Activated CD4-positive, CD25-positive, alpha-beta regulatory T cell (primary cell): Measurements from ENCODE around the gene SLC5A10.

ENCODE experiments used
- DNase-seq, 4 experiments: peaks; one replicate each; lab custom pipeline; 2025; lab: John Stamatoyannopoulos, UW

The SLC5A10 gene

GRCh38 chr17:19002805-19003542 lies 51.0 kb downstream of the SLC5A10 start:
- DNase-seq: no peak

DNA sequence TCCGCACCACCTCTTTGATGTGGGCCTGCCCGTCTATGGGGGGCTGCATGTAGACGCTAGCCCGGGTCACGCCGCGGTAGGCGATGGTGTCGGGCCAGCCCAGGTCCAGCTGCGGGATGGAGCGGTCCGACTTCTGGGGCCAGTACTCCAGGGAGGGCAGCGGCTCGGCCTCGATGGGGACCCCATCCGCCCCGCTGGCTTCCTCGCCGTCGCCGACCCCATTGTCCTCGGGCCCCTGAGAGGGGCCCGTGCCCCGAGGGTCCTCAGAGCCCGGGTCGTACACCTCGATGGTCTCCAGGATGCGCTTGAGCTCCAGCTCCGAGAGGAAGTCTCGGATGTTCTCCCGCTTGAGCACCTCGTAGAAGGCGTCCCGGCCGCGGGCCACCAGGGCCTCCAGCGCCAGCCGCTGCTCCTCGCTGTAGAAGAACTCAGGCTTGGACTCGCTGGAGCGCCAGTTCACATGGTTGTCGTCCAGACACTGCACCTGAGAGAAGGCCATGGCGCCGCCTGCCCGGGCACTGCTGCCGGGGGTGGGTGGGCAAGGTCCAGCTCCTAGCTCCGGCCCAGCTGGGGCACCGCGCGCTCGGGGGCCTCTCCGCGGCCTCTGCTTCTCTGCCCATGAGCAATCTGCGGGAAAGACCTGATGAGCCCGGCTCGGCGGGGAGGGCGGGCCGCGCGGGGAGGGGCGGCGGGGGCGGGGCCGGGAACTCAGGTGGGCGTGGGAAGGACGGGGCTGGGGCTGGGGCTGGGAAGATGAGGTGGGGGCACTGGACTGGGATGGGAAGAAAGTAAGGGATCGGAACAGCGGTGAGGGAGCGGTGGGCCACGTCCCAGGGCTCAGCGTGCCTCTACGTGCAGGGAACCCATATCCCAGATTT lies 51.8 kb downstream of the SLC5A10 start:
- DNase-seq: peak in 2 of 4 experiments; percentile 13 to 29

- DNase-seq: peak; percentile 80 to 85 (median 84)
Measured at GRCh38 chr17:19004421-19005136, 52.6 kb downstream of the SLC5A10 start, which contains the start of gene FAM83G. Gene FAM83G, minus strand, starts transcription at chr17:19004764. Its CDS starts 723 bp downstream, at chr17:19004041.

GRCh38 chr17:19005137-19005773 lies 53.3 kb downstream of the SLC5A10 start:
- DNase-seq: no peak

DNA sequence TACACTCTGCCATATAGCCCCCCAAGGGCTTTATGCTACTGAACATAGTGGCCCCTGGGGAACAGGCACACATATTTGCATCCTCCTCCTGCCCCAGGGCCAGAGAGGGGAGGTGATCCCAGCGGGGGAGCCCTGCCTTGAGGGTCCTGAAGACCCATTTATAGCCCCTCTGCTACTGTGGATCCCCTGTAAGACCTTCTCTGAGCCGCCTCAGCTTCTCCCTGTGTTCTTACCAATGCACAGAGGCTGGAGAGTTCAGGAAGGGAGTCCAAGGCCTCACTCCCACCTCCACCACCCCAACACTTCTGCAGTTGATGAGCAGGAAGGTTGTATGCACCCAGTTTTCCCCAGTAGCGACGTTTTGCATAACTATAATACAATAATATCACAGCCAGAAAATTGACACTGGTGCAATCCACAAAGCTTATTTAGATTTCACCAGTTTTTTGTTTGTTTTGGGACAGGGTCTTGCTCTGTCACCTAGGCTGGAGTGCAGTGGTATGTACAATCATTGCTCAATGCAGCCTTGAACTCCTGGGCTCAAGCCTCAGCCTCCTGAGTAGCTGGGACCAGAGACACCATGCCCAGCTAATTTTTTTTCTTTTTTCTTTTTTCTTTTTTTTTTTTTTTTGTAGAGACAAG lies 53.9 kb downstream of the SLC5A10 start:
- no peak for DNase-seq

GRCh38 chr17:19006698-19007097 lies 54.7 kb downstream of the SLC5A10 start:
- DNase-seq: no peak

- DNase-seq: no peak
Measured at GRCh38 chr17:19009970-19010369, 58.0 kb downstream of the SLC5A10 start.

GRCh38 chr17:19010729-19011505 lies 59.0 kb downstream of the SLC5A10 start:
- no peak for DNase-seq

- no peak for DNase-seq
Measured at GRCh38 chr17:19011581-19011980, 59.6 kb downstream of the SLC5A10 start.

DNA sequence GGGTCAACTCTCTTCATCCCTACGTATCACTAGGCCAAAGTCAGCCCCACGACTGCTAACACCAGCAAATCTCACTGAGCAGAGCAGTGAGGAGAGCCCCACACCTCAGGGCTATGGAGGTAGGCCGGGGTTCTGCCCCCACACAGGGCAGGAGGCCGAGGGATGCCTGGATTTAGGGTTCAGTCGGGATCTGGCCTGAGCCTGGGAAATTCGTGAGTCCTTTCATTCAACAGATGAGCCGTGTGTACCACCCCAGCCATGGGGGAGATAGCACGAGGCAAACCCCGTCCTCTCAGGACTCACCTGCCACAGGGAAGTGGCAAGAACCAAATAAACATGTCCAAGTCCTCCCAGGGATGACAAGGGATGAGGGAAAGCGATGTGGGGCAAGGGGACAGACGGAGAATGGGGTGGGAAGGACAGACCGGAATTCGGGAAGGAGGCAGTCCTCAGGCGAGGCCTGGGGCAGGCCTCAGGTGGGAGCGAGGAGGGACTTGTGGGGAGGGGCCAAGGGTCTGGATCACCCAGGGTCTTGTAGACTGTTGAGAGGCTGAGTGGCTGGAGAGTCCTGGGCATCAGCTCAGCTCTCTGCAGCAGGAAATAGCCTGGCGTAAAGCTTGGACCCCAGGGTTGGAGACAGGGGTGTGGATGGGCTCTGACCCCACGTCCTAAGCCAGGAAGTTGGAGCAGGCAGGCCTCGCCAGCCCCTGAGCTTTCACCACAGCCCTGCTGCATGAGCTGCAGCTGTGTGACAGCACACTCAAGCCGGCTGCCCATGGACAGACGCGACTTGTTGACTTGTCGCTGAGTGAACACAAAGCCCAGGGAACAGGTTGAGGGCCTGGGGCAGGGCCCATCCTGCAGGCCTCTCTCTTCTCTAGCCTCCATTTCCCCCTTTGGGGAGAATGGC lies 60.5 kb downstream of the SLC5A10 start:
- no peak for DNase-seq

GRCh38 chr17:19013226-19013625 lies 61.3 kb downstream of the SLC5A10 start:
- DNase-seq: no peak

DNA sequence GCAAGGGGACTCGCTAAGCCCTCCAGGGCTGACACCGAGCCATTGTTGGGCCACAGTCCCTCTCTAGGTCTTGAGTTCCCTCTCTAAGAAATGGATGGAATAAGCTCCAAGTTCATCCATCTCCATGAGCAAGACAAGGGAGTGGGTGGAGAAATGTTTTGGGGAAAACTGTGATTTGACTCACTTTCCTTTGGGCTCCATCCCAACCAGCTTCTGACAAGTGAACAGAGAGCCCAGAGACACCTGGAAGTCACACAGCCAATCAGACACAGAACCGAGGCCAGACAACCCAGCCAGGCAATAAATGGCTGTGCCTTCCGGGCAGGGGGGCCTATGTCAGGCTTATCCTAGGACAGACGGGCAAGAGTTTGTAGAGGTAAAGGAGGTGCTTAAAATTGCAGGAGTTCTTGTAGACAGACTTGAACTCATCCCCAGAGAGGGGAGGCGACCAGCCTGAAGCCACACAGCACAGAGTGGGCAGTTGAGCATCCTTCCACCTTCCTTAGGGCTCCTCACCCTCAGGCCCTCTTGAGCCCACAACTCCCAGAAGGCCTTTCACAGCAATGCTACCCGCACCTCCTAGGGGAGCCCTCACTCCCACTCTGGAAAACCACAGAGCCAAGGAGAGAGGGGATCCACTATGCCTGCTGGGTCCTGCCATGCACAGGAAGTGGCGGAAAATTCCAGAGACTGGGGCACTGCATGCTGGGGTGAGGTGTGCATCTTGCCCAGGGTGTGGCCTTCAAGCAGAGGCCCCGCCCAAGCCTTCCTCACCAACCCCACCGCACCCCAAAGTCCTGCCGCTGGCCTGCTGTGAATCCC lies 62.1 kb downstream of the SLC5A10 start:
- DNase-seq: no peak

- no peak for DNase-seq
Measured at GRCh38 chr17:19014628-19015215, 62.8 kb downstream of the SLC5A10 start.

- DNase-seq: no peak
Measured at GRCh38 chr17:19015428-19015827, 63.5 kb downstream of the SLC5A10 start.

- DNase-seq: no peak
Measured at GRCh38 chr17:19016297-19016696, 64.3 kb downstream of the SLC5A10 start.

- no peak for DNase-seq
Measured at GRCh38 chr17:19016881-19017280, 64.9 kb downstream of the SLC5A10 start.

- no peak for DNase-seq
Measured at GRCh38 chr17:19017401-19017800, 65.4 kb downstream of the SLC5A10 start.
